HG03565 (cell line): ENCODE results near the gene WNT6.
"Not testable (repeated sequence)": the region's sequence is repeated elsewhere in the genome, so short reads cannot be mapped to it uniquely, and the experiment has no call there.

Experiments
- ATAC-seq: cut with Tn5 transposase; IDR thresholded peaks from one replicate; pipeline ENCODE4 v1.9.1; 2021; ENCODE audit warnings: mild to moderate bottlenecking, moderate library complexity; ENCODE audit not compliant: unreplicated experiment

The WNT6 gene

GRCh38 chr2:218829868-218830451 is 29.6 kb upstream of the WNT6 start:
- ATAC-seq = no peak

GRCh38 chr2:218830526-218831306 is 28.9 kb upstream of the WNT6 start:
- no peak for ATAC-seq

GRCh38 chr2:218831378-218831990 is 28.1 kb upstream of the WNT6 start, which contains the start of gene PRKAG3:
Gene PRKAG3, minus strand, starts transcription at chr2:218831803.
- ATAC-seq = no peak

GRCh38 chr2:218832081-218832480 is 27.5 kb upstream of the WNT6 start:
- ATAC-seq = no peak

GRCh38 chr2:218832520-218832919 is 27.1 kb upstream of the WNT6 start:
- ATAC-seq = no peak

GRCh38 chr2:218833023-218833609 is 26.5 kb upstream of the WNT6 start:
- ATAC-seq = no peak

- ATAC-seq = no peak
Observed at GRCh38 chr2:218834685-218835084, 24.9 kb upstream of the WNT6 start.

GRCh38 chr2:218837495-218837894 is 22.1 kb upstream of the WNT6 start:
- ATAC-seq = no peak

- ATAC-seq = no peak
Observed at GRCh38 chr2:218839430-218839829, 20.2 kb upstream of the WNT6 start.

GRCh38 chr2:218839888-218840287 is 19.7 kb upstream of the WNT6 start:
- no peak for ATAC-seq

- ATAC-seq = not testable (repeated sequence)
Observed at GRCh38 chr2:218844334-218844733, 15.3 kb upstream of the WNT6 start.

GRCh38 chr2:218846963-218847362 is 12.6 kb upstream of the WNT6 start:
- not testable (repeated sequence) for ATAC-seq

- ATAC-seq = no peak
Observed at GRCh38 chr2:218849721-218850120, 9.9 kb upstream of the WNT6 start.

GRCh38 chr2:218850796-218851195 is 8.8 kb upstream of the WNT6 start:
- ATAC-seq = no peak

GRCh38 chr2:218851286-218851685 is 8.3 kb upstream of the WNT6 start:
- ATAC-seq = no peak

GRCh38 chr2:218852911-218853667 is 6.5 kb upstream of the WNT6 start:
- ATAC-seq = no peak

- ATAC-seq = no peak
Observed at GRCh38 chr2:218853766-218854165, 5.8 kb upstream of the WNT6 start.

GRCh38 chr2:218854860-218855259 is 4.7 kb upstream of the WNT6 start:
- ATAC-seq = no peak

- no peak for ATAC-seq
Observed at GRCh38 chr2:218855305-218856166, 4.1 kb upstream of the WNT6 start.
